ENCODE data around the gene SDR42E1. TPM values are rescaled to one million over a fixed set of nuclear protein-coding genes. Genes with fewer than 3 reads are reported as not detected.

Gene SDR42E1
- total and polyA plus RNA-seq, 2 donors (not counting 3 experiments of a cell fraction or from before 2014, with no cell fraction given): 0.08 TPM; not detected in 1

GRCh38 chr16:82040296-82040695 lies 29.0 kb upstream of the SDR42E1 start:
- Histone ChIP-seq H3K27ac (ENCODE audit: insufficient read depth, low read depth, low read length) (no peak overlapping the region), H4K20me1 (replicated peaks; ENCODE audit: control insufficient read depth, extremely low read depth, insufficient read depth, low read length) (no peaks in the 10 kb centered on the region), H3K9me1 (replicated peaks; ENCODE audit: control insufficient read depth, extremely low read depth, insufficient read depth, low read length) (no peaks in the 10 kb centered on the region), H3K9me3 (replicated peaks; ENCODE audit: control insufficient read depth, insufficient read depth, low read length) (no peaks in the 10 kb centered on the region), H3K36me3 (ENCODE audit: control insufficient read depth in 2 of 2, extremely low read depth in 1 of 2, insufficient read depth in 2 of 2, low read length in 2 of 2) (no peaks in the 10 kb centered on the region), H3K27me3 (ENCODE audit: control insufficient read depth in 2 of 2, insufficient read depth in 2 of 2, low read length in 2 of 2) (peaks cover 0 to 9% of the 10 kb centered on the region in 2 experiments), H3K4me3 (replicated peaks in 1 of 3; ENCODE audit: insufficient read depth in 1 of 3, low read depth in 1 of 3, low read length in 3 of 3) (no peak overlapping the region), H3K79me2 (ENCODE audit: control insufficient read depth, insufficient read depth, low read length) (no peaks in the 10 kb centered on the region), H2AFZ (ENCODE audit: low read depth, low read length) (no peak overlapping the region), H3K4me1 (ENCODE audit: control insufficient read depth, extremely low read depth, insufficient read depth, low read length) (peaks cover 5% of the 10 kb centered on the region), H3K4me2 (ENCODE audit: insufficient read depth, low read length) (no peak overlapping the region), H3K9ac (replicated peaks; ENCODE audit: extremely low read depth, insufficient read depth, low read length) (no peak overlapping the region)
- ChIA-PET POLR2A (no interaction called here), CTCF (interaction anchor here (1.9 kb wide), 1 partner anchor 20 kb away, joined by 7 read pairs; no protein-coding TSS in a partner anchor)
- dilution Hi-C loops (cut with MboI; ENCODE audit: extremely low pct_ligation_motif_present, low sequenced_read_pairs) (no loop called here), intact Hi-C loops (cut with micrococcal nuclease) (no loop called here)
- TF ChIP-seq MYC (IDR thresholded peaks at IDR 0.05; ENCODE audit: low read depth, low read length) (no peak), POLR2A (IDR thresholded peaks at IDR 0.05; ENCODE audit: low read depth, low read length) (no peak), JUN (IDR thresholded peaks at IDR 0.05; ENCODE audit: borderline replicate concordance, insufficient read depth, insufficient read length, low read depth) (no peak), MAX (IDR thresholded peaks at IDR 0.05; ENCODE audit: insufficient read depth, insufficient read length) (no peak), CTCF (IDR thresholded peaks at IDR 0.05; ENCODE audit: extremely low read depth in 1 of 2, insufficient read depth in 1 of 2, low read depth in 1 of 2, low read length in 2 of 2) (no peak), POLR2AphosphoS5 (IDR thresholded peaks at IDR 0.05; ENCODE audit: insufficient read depth, low read depth, low read length) (no peak), FOS (IDR thresholded peaks at IDR 0.05; ENCODE audit: borderline replicate concordance, insufficient read depth, low read length) (no peak), EZH2 (IDR thresholded peaks at IDR 0.05; ENCODE audit: borderline replicate concordance, low read depth, low read length, severe bottlenecking) (no peak), GATA2 (IDR thresholded peaks at IDR 0.05; ENCODE audit: insufficient read depth, insufficient read length, low read depth, low read length) (no peak)
- FAIRE-seq (no peak), DNase-seq (ENCODE audit: low read depth, low spot score) (no peak)
- BruUV-seq (replicated peaks): no TSS peak
